Suprapubic skin (tissue), 4 donors: ENCODE data around the gene SMARCE1.

ENCODE experiments used
- EP300 ChIP-seq: sonication (generic); formaldehyde crosslinking; IDR thresholded peaks from one replicate; pipeline ENCODE4 v1.6.1; 2017; ENCODE audit warnings: antibody characterized with exemption
- POLR2A ChIP-seq, 2 donors: fragments of 450-650 bp; IDR thresholded peaks; one replicate each; pipeline ENCODE4 v1.6.1; 2017; ENCODE audit warnings: antibody characterized with exemption in 2 of 2, mild to moderate bottlenecking in 2 of 2, moderate library complexity in 2 of 2
- POLR2AphosphoS5 ChIP-seq, 3 donors: sonication (generic); formaldehyde crosslinking; IDR thresholded peaks; one replicate each; pipeline ENCODE4 v1.6.1; 2017; ENCODE audit warnings: antibody characterized with exemption in 3 of 3
- TF ChIP-seq, protein P1 (sequence below), 2 donors: fragments of 200-600 bp in 1 of 2; fragments of 450-650 bp in 1 of 2; sonication (generic) in 1 of 2; IDR thresholded peaks; one replicate each; pipeline ENCODE4 v1.5.1; 2016 to 2019; ENCODE audit warnings: antibody characterized with exemption in 2 of 2, mild to moderate bottlenecking in 1 of 2, moderate library complexity in 1 of 2

DNA sequence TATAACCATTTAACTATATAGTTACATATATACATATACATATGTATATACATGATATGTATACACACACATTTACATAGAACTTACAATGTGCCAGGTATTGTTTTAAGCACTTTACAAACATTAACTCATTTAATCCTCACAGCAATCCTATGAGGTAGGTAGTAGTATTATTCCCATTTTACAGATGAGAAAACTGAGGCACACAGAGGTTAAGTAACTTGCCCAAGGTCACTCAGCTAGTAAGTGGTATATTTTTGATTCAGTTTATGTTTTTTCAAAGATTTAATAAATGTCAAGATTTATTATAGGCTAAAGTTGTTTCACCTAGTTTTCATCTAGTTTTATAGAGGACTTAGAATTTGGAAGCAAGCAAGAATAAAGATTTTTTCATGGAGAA is 10.8 kb upstream of the SMARCE1 start:
- TF ChIP-seq, protein P1, sequence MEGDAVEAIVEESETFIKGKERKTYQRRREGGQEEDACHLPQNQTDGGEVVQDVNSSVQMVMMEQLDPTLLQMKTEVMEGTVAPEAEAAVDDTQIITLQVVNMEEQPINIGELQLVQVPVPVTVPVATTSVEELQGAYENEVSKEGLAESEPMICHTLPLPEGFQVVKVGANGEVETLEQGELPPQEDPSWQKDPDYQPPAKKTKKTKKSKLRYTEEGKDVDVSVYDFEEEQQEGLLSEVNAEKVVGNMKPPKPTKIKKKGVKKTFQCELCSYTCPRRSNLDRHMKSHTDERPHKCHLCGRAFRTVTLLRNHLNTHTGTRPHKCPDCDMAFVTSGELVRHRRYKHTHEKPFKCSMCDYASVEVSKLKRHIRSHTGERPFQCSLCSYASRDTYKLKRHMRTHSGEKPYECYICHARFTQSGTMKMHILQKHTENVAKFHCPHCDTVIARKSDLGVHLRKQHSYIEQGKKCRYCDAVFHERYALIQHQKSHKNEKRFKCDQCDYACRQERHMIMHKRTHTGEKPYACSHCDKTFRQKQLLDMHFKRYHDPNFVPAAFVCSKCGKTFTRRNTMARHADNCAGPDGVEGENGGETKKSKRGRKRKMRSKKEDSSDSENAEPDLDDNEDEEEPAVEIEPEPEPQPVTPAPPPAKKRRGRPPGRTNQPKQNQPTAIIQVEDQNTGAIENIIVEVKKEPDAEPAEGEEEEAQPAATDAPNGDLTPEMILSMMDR (IDR thresholded peaks at IDR 0.05) = no peak
- no peak for TF ChIP-seq POLR2A (IDR thresholded peaks at IDR 0.05)
- TF ChIP-seq POLR2AphosphoS5 (IDR thresholded peaks at IDR 0.05) = no peak
- no peak for TF ChIP-seq EP300
